Fibroblast of pulmonary artery (primary cell): ENCODE data around the gene THSD7A.

Experiments used
- DNase-seq: peaks from one replicate; pipeline ENCODE4 v3.0.0-alpha.2; 2010; ENCODE audit warnings: low read depth
- H3K4me3 ChIP-seq: replicated peaks from 2 replicates; pipeline ENCODE4 v1.5.1; 2011; ENCODE audit warnings: low read depth, mild to moderate bottlenecking, control low read depth, low read length, moderate library complexity
- TF ChIP-seq, protein P1 (sequence below): IDR thresholded peaks from 2 replicates; pipeline ENCODE4 v1.5.1; 2011; ENCODE audit warnings: mild to moderate bottlenecking, control low read depth, low read length, inconsistent platforms; ENCODE audit errors: missing control alignments

THSD7A gene

DNA sequence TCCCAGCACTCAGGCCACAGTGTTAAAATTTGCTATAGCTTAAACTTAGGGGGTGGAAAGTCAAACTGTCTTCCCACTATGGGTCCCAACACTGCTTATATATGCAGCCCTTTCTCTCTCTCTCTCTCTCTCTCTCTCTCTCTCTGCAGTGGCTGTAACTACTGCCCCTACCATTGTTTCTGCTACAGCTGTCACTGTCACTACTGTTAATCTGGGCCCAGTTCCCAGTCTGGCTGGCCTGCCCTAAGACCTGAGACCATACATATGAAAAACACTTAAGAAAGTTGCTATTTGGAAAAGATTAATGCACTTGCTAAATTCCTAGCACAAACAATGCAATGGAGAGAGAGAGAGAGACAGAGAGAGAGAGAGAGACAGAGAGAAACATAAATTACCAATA, 78.6 kb downstream of the THSD7A start:
- no peak overlapping the region for H3K4me3 ChIP-seq
- TF ChIP-seq, protein P1, sequence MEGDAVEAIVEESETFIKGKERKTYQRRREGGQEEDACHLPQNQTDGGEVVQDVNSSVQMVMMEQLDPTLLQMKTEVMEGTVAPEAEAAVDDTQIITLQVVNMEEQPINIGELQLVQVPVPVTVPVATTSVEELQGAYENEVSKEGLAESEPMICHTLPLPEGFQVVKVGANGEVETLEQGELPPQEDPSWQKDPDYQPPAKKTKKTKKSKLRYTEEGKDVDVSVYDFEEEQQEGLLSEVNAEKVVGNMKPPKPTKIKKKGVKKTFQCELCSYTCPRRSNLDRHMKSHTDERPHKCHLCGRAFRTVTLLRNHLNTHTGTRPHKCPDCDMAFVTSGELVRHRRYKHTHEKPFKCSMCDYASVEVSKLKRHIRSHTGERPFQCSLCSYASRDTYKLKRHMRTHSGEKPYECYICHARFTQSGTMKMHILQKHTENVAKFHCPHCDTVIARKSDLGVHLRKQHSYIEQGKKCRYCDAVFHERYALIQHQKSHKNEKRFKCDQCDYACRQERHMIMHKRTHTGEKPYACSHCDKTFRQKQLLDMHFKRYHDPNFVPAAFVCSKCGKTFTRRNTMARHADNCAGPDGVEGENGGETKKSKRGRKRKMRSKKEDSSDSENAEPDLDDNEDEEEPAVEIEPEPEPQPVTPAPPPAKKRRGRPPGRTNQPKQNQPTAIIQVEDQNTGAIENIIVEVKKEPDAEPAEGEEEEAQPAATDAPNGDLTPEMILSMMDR = no peak
- peak; percentile 8 for DNase-seq

DNA sequence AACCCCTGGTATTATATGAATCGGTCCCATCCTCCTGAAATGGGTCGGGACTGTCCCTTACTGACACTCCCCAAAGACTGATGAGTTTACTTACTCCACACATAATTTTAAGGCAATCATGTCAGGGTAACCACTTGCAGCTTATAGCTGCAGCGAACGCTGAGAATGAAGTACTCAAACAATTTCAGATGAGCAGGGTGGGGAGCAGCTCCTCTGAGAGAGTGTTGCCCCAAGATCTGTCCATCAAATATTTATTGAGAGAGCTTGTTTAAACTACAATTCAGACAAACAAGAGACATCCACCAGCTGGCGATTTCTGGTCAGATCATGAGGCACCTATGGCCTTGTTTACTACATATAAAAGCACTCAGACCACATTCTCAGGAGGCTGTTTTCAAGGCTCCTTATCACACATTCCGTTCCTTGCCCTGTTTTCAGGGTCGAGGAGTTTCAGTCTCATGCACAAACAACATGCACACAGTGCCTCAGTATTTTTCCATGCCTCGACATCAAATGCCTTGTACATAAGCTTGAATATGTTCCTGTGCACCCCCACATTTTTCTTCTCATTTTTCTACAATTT, 80.1 kb downstream of the THSD7A start:
- peak; percentile 18 for DNase-seq
- TF ChIP-seq, protein P1 = no peak
- H3K4me3 ChIP-seq = no peak overlapping the region

DNA sequence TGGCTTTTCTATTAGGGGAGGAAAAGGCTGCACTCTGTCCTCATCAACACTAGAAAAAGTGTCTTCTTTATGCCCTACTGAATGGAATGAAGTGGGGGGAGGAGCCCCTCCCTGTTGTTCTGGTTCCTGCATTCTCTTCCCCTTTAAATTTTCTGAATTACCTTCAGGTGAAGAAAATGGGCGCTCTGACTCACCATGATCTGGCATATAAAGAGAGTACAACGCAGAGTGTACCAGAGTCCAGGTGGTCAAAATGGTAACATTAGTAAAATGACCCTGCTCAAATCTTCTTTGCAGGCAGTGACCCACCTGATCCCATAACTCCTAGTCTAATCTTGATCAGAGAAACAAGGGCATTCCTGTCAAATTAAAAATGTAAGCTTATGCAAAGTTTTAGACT, 80.7 kb downstream of the THSD7A start:
- TF ChIP-seq, protein P1 = no peak
- DNase-seq = no peak
- H3K4me3 ChIP-seq = no peak overlapping the region

DNA sequence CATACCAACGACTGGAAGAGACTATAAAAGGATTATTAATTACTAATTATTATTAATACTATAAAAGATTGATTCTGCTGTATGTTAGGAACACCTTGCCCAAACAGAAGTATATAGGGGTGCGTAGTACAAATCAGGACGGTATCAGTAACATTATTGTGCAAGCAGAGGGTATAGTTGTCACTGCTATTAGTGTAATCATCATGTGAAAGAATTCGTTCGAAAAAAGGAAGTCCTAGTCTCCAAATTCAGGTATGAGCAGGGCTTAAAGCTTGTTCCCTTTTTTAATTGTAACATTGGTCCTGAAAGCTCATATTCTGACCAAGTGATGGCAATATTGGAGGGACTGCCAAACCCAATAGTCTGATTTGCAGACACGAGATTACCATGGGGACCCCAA, 81.8 kb downstream of the THSD7A start:
- H3K4me3 ChIP-seq = no peak overlapping the region
- TF ChIP-seq, protein P1 = no peak
- DNase-seq = no peak

DNA sequence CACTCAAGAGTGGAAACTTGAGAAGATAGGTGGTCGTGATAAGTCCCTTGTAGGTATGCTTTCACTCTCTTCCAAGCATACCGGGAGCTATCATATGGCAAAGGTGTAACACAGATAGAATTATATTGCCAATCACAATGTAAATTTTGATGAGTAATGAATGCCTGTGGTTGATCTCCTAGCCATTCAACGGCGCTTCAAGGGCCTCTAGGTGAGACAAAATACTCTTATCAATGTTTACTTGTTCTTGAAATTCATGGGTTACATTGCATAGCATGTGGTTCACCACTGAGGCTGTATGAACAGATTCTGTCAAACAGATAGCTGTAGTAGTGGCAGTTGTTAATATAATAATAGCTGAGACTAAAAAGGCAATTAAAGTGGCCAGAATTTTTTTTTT, 82.4 kb downstream of the THSD7A start:
- no peak for DNase-seq
- TF ChIP-seq, protein P1 = no peak
- no peak overlapping the region for H3K4me3 ChIP-seq

DNA sequence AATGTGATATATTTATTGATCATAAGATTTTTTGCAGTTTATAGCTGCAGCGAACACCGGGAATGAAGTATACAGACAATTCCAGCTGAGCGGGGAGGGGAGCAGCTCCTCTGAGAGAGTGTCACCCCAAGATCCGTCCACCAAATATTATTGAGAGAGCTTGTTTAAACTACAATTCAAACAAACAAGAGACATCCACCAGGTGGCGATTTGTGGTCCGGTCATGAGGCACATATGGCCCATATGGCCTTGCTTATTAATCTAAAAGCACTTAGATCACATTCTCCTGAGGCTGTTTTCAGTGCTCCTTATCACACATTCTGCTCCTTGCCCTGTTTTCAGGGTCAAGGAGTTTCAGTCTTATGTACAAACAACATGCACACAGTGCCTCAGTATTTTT, 83.1 kb downstream of the THSD7A start:
- TF ChIP-seq, protein P1 = no peak
- no peak for DNase-seq

More for the DNA sequence above, 83.1 kb downstream of the THSD7A start:
- no peak overlapping the region for H3K4me3 ChIP-seq
